HG03558 (cell line): Measurements from ENCODE around the gene SLC25A25.

Source experiments
- ATAC-seq: cut with Tn5 transposase; IDR thresholded peaks from one replicate; pipeline ENCODE4 v1.9.1; 2021; ENCODE audit warnings: moderate number of reproducible peaks; ENCODE audit not compliant: unreplicated experiment; ENCODE audit errors: extremely low read depth

The SLC25A25 gene

GRCh38 chr9:128153947-128154695 lies 86.1 kb downstream of the SLC25A25 start:
- ATAC-seq, result no peak

GRCh38 chr9:128155736-128156500 lies 87.9 kb downstream of the SLC25A25 start:
- no peak for ATAC-seq
